Adipocyte (in vitro differentiated cells): ENCODE measurements around the gene IL13RA1.
A peak's percentile ranks its signal among the peaks of the same experiment; 100 is the strongest.
"Not testable (repeated sequence)": the region's sequence is repeated elsewhere in the genome, so short reads cannot be mapped to it uniquely, and the experiment has no call there.

ENCODE experiments used
- DNase-seq: peaks from one replicate; pipeline ENCODE4 v3.0.0-alpha.2; 2015; ENCODE audit warnings: low read depth
- H3K27me3 ChIP-seq: replicated peaks from 2 replicates; pipeline ENCODE4 v1.7.0; 2013; ENCODE audit warnings: mild to moderate bottlenecking, low read length, moderate library complexity; ENCODE audit not compliant: control insufficient read depth, insufficient read depth
- H3K36me3 ChIP-seq: 2 replicates; pipeline ENCODE4 v1.7.0; 2013; ENCODE audit warnings: low read length, mild to moderate bottlenecking, moderate library complexity; ENCODE audit not compliant: control insufficient read depth, insufficient read depth, severe bottlenecking
- H3K4me1 ChIP-seq: 2 replicates; pipeline ENCODE4 v1.7.0; 2013; ENCODE audit warnings: mild to moderate bottlenecking, low read length, moderate library complexity; ENCODE audit not compliant: control insufficient read depth, insufficient read depth
- H3K4me3 ChIP-seq: 2 replicates; pipeline ENCODE4 v1.7.0; 2013; ENCODE audit warnings: mild to moderate bottlenecking, low read length, moderate library complexity
- H3K9ac ChIP-seq: 2 replicates; pipeline ENCODE4 v1.7.0; 2013; ENCODE audit warnings: mild to moderate bottlenecking, low read length, moderate library complexity
- H3K9me3 ChIP-seq: 2 replicates; pipeline ENCODE4 v1.7.0; 2013; ENCODE audit warnings: mild to moderate bottlenecking, low read length, moderate library complexity; ENCODE audit not compliant: control insufficient read depth

IL13RA1 gene

GRCh38 chrX:118795528-118796280 is 68.3 kb downstream of the IL13RA1 start:
- peak overlapping the region; percentile 8 for H3K4me3 ChIP-seq
- H3K36me3 ChIP-seq: peaks cover 18% of the 10 kb centered on the region
- H3K4me1 ChIP-seq: no peaks in the 10 kb centered on the region
- H3K9ac ChIP-seq: no peak overlapping the region
- H3K27me3 ChIP-seq: no peaks in the 10 kb centered on the region
- DNase-seq: no peak
- H3K9me3 ChIP-seq: no peaks in the 10 kb centered on the region

- no peak overlapping the region for H3K4me3 ChIP-seq
- H3K4me1 ChIP-seq: no peaks in the 10 kb centered on the region
- no peak for DNase-seq
- H3K36me3 ChIP-seq: no peaks in the 10 kb centered on the region
- no peaks in the 10 kb centered on the region for H3K9me3 ChIP-seq
- H3K27me3 ChIP-seq: peaks cover 6% of the 10 kb centered on the region
- no peak overlapping the region for H3K9ac ChIP-seq
Observed at GRCh38 chrX:118802857-118803256, 75.5 kb downstream of the IL13RA1 start.

GRCh38 chrX:118807151-118808017 is 80.0 kb downstream of the IL13RA1 start:
- peak; percentile 65 for DNase-seq
- Histone ChIP-seq H3K36me3 (no peaks in the 10 kb centered on the region), H3K4me3 (no peak overlapping the region), H3K4me1 (no peaks in the 10 kb centered on the region), H3K9me3 (no peaks in the 10 kb centered on the region), H3K27me3 (peaks cover 11% of the 10 kb centered on the region), H3K9ac (no peak overlapping the region)

GRCh38 chrX:118817257-118817656 is 89.9 kb downstream of the IL13RA1 start:
- not testable (repeated sequence) for H3K9me3 ChIP-seq, H3K4me3 ChIP-seq, H3K4me1 ChIP-seq, DNase-seq, H3K9ac ChIP-seq, H3K36me3 ChIP-seq, H3K27me3 ChIP-seq

- peak; percentile 51 for DNase-seq
- no peaks in the 10 kb centered on the region for H3K36me3 ChIP-seq
- peaks cover 4% of the 10 kb centered on the region for H3K4me1 ChIP-seq
- peaks cover 44% of the 10 kb centered on the region for H3K27me3 ChIP-seq
- H3K9ac ChIP-seq: no peak within 1 kb of the TSS
- H3K4me3 ChIP-seq: peak within 1 kb of the TSS; percentile 27
- peaks cover 6% of the 10 kb centered on the region for H3K9me3 ChIP-seq
Observed at GRCh38 chrX:118823263-118824172, 96.1 kb downstream of the IL13RA1 start, which contains the start of gene ZCCHC12. ZCCHC12 (plus strand) TSS chrX:118823824; CDS start chrX:118825245, 1,421 bp downstream.

DNA sequence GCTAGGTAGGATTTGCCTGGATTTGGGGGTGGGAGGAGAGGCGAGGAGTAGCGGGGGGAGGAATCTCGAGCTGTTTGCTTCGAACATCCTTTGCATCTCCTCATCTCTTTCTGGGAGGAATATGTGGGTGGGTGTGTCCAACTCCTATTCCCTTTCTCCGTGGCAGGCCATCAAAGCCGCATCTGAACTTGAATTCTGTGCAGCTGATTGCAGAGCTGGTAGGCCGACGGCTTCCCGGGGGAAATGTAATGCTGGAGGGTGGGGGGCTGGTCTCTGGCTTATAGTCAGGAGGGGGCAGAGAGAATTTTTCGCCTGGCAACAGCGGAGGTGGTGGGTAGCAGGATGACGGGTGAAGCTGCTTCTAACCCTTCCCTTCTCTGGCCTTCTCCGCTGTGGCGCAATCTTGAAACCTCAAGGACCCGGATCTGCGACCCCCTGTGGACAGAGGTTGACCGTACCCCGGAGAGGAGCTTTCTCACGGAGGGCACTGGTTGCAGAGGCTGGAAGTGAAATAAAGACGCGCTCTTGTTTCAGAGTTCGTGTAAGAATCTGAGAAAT is 96.8 kb downstream of the IL13RA1 start:
- Histone ChIP-seq H3K9me3 (peaks cover 6% of the 10 kb centered on the region), H3K9ac (no peak overlapping the region), H3K4me1 (peaks cover 4% of the 10 kb centered on the region), H3K36me3 (no peaks in the 10 kb centered on the region), H3K4me3 (peak overlapping the region; percentile 27), H3K27me3 (peaks cover 47% of the 10 kb centered on the region)
- DNase-seq: no peak

GRCh38 chrX:118825227-118825626 is 97.8 kb downstream of the IL13RA1 start:
- H3K4me3 ChIP-seq: no peak overlapping the region
- H3K9ac ChIP-seq: no peak overlapping the region
- H3K27me3 ChIP-seq: peaks cover 52% of the 10 kb centered on the region
- no peaks in the 10 kb centered on the region for H3K36me3 ChIP-seq
- no peak for DNase-seq
- peaks cover 6% of the 10 kb centered on the region for H3K9me3 ChIP-seq
- peaks cover 4% of the 10 kb centered on the region for H3K4me1 ChIP-seq

GRCh38 chrX:118839334-118839958 is 112.0 kb downstream of the IL13RA1 start:
- peak; percentile 77 for DNase-seq
- Histone ChIP-seq H3K4me3 (peak overlapping the region; percentile 72), H3K27me3 (peaks cover 6% of the 10 kb centered on the region), H3K36me3 (no peaks in the 10 kb centered on the region), H3K9me3 (no peaks in the 10 kb centered on the region), H3K9ac (peak overlapping the region; percentile 28), H3K4me1 (no peaks in the 10 kb centered on the region)
